ENCODE results near the gene DNMBP.
A peak's percentile ranks its signal among the peaks of the same experiment; 100 is the strongest.

Gene DNMBP

GRCh38 chr10:100009793-100010676 is at the start of gene DNMBP:
Gene DNMBP (minus strand): TSS chr10:100009947. CDS start chr10:99972124, 37,823 bp downstream.
- DNase-seq, result peak; percentile 52

DNA sequence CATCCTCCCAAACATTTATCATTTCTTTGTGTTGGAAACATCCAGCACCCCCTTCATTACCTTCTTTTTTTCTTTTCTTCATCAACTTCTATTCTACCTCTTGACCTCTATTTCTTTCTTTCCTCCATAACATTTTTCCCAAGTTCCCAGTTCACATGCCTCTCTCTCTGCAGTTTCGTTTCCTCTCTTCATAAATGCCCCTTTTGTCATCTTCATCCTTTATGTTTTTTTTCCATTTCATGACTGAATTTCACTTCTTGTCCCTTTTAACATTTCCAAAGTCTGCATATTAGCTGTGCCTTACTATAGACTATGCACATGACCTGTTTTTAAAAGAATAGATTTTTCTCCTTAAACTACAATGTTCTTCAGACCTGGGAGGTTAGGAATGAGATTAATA is 48.2 kb upstream of the DNMBP start:
- no peak for DNase-seq

- no peak for DNase-seq
These were observed 44.1 kb upstream of the DNMBP start for GRCh38 chr10:100053686-100054460.

DNA sequence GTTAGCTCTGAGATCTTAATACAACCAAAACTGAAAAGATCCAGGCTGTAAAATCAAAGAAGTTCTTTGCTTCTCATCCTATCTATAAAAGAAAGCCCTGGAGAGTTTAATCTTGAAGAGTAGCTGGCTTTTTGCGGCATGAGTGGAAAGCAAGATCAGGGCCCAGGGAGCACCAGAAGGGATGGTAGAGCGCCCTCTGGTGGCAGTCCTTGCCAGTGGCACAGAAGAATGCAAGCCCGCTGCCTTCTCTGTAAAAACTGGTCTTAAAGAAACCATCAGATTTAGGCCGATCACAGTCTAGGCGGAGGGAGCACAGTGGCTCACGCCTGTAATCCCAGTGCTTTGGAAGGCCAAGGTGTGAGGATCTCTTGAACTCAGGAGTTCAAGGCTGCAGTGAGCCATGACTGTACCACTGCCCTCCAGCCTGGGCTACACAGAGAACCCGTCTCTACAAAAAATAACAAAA is 36.3 kb upstream of the DNMBP start:
- peak; percentile 65 for DNase-seq

- DNase-seq, result no peak
These were observed 35.8 kb upstream of the DNMBP start for GRCh38 chr10:100045592-100045991.

GRCh38 chr10:100043796-100044195 is 34.0 kb upstream of the DNMBP start:
- peak; percentile 18 for DNase-seq

GRCh38 chr10:100043344-100043743 is 33.6 kb upstream of the DNMBP start:
- DNase-seq, result peak; percentile 1

- DNase-seq, result no peak
These were observed 31.7 kb upstream of the DNMBP start for GRCh38 chr10:100041306-100042002.

- no peak for DNase-seq
These were observed 28.9 kb upstream of the DNMBP start for GRCh38 chr10:100038561-100039071.

DNA sequence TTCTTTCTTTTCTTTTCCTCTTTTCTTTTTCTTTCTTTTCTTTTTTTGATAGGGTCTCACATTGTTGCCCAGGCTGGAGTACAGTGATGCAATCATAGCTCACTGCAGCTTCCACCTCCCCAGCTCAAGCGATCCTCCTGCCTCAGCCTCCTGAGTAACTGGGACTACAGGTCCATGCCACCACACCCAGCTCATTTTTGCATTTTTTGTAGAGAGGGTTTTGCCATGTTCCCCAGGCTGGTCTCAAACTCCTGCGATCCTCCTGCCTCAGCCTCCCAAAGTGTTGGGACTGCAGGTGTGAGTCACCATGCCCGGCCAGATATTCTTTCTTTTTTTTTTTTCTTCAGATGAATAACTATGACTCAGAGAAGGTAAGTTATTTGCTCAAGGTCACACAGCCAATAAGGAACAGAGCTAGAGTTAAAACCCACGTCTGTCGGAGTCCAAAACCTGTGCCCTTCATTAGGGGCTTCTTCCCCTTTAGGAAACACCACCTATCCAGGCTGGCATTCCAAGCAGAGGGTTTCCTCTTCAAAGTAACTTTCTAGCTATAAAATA is 28.1 kb upstream of the DNMBP start:
- no peak for DNase-seq

- DNase-seq, result no peak
These were observed 27.1 kb upstream of the DNMBP start for GRCh38 chr10:100036850-100037249.

GRCh38 chr10:100033766-100034418 is 24.1 kb upstream of the DNMBP start:
- DNase-seq, result no peak

GRCh38 chr10:100027416-100027815 is 17.7 kb upstream of the DNMBP start:
- DNase-seq, result no peak

DNA sequence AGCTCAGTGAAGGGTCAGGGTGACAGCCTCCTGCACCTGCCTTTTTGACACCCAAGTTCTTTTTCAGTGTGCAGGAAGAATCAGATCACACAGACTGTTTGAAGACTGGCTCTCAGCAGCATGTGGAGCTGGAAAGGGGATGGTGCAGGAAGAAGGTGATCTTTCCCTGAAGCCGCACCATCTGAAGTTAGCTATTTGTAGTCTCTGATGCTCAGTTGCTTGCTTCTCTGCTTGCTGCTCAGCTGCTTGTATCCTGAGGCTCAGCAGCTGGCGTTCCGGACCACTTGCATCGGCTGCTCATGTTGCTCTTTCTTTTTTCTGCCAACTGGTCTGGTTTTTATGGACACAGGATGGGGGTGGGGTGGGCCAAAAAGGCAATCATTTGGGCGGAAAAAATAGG is 15.8 kb upstream of the DNMBP start:
- peak; percentile 73 for DNase-seq

DNA sequence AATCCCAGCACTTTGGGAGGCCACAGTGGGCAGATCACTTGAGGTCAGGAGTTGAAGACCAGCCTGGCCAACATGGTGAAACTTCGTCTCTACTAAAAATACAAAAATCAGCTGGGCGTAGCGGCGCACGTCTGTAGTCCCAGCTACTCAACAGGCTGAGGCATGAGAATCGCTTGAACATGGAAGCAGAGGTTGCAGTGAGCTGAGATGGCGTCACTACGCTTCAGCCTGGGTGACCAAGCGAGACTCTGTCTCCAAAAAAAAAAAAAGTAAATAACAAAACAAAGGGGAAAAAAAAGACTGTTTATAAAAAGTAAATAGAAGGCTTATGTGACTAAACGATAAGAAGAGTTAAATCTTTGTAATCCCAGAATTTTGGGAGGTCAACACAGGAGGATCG is 15.0 kb upstream of the DNMBP start:
- DNase-seq, result no peak

GRCh38 chr10:100022403-100022802 is 12.7 kb upstream of the DNMBP start:
- peak; percentile 33 for DNase-seq

- peak; percentile 73 for DNase-seq
These were observed 11.6 kb upstream of the DNMBP start for GRCh38 chr10:100021322-100021721.

DNA sequence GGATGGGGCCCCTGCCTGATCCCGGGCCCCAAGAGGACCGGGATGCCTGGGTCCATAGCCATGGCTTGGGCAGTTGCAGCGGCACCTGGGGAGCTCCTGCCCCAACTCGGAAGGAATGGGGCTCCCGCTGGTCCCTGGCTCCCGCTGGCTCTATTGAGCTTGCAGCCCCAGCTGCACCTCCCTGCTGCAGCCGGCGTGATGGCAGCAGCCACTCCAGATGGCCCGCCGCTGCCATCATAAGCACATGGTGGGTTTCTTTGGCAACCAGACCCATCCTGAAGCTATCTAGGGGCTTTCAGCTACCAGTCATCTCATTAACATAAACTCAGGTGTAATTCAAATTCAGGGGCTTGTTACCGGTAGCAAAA is 11.1 kb upstream of the DNMBP start:
- peak; percentile 84 for DNase-seq

GRCh38 chr10:100020142-100020885 is 10.6 kb upstream of the DNMBP start:
- DNase-seq, result peak; percentile 84

- no peak for DNase-seq
These were observed 10.0 kb upstream of the DNMBP start for GRCh38 chr10:100019787-100020141.

DNA sequence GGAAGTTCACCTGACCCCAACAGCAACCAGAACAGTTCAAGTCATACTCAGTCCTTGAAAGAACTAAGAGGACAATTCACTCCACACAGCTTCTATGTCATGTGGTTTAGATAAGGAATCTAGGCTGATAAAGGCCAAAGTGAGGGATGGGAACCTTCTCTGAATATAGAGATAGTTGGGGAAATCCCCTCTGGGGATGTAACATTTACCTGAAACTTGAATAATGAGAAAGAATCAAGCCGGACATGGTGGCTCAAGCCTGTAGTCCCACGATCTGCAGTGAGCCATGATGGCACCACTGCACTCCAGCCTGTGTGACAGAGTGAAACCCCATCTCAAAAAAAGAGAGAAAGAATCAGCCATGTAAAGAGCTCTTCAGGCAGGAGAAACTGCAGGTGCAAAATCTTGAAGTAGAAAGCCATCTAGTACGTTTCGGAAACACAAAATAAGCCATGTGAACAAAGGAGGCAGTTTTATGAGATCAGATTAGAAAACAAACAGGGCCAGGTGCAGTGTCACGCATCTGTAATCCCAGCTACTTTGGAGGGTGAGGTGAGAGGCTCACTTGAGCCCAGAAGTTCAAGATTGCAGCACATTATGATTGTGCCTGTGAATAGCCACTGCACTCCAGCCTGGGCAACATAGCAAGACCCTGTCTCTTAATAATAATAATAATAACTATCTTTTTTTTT is 4.5 kb upstream of the DNMBP start:
- no peak for DNase-seq
